Left ventricle myocardium inferior (tissue), 1 donor: ENCODE data around the gene HSP90AB1. TPM values are rescaled to one million over a fixed set of nuclear protein-coding genes. Genes with fewer than 3 reads are reported as not detected.
A peak's percentile ranks its signal among the peaks of the same experiment; 100 is the strongest.

Experiments
- DNase-seq: peaks from one replicate; pipeline ENCODE4 v3.0.0-alpha.2; 2020
- H3K27ac ChIP-seq: fragments of 200-600 bp; replicated peaks from 2 replicates; pipeline ENCODE4 v1.8.0; 2021
- H3K27me3 ChIP-seq: fragments of 200-600 bp; 2 replicates; pipeline ENCODE4 v1.8.0; 2021; ENCODE audit warnings: low read depth
- H3K36me3 ChIP-seq: fragments of 200-600 bp; 2 replicates; pipeline ENCODE4 v1.8.0; 2021
- H3K4me1 ChIP-seq: fragments of 200-600 bp; 2 replicates; pipeline ENCODE4 v1.8.0; 2021
- H3K4me3 ChIP-seq: fragments of 200-600 bp; 2 replicates; pipeline ENCODE4 v1.8.0; 2021; ENCODE audit warnings: mild to moderate bottlenecking, moderate library complexity
- H3K9me3 ChIP-seq: fragments of 200-600 bp; replicated peaks from 2 replicates; pipeline ENCODE4 v1.8.0; 2021
- intact Hi-C: fragments of 100-400 bp; cut with micrococcal nuclease; formaldehyde crosslinking; loops from one replicate; pipeline ENCODE4 v1.11.0; 2022
- total RNA-seq: library from RNA; stranded (reverse); fragmentation: NEBNext Ultra II Directional; extraction: Animal tissue kit (Norgen Biotek cat#: 25700); gene quantifications from one replicate; pipeline ENCODE4 v1.2.1, GENCODE V29; 2021
- TF ChIP-seq, protein P1 (sequence below): fragments of 200-600 bp; IDR thresholded peaks from 2 replicates; pipeline ENCODE4 v1.8.0; 2021; ENCODE audit warnings: antibody characterized with exemption, mild to moderate bottlenecking, borderline replicate concordance
- donor health status: DM: no; HTN: yes; CAD: no; lungs with severe emphysema.

HSP90AB1 gene
- total RNA-seq, 1 donor from 2014 or later: 786 TPM

DNA sequence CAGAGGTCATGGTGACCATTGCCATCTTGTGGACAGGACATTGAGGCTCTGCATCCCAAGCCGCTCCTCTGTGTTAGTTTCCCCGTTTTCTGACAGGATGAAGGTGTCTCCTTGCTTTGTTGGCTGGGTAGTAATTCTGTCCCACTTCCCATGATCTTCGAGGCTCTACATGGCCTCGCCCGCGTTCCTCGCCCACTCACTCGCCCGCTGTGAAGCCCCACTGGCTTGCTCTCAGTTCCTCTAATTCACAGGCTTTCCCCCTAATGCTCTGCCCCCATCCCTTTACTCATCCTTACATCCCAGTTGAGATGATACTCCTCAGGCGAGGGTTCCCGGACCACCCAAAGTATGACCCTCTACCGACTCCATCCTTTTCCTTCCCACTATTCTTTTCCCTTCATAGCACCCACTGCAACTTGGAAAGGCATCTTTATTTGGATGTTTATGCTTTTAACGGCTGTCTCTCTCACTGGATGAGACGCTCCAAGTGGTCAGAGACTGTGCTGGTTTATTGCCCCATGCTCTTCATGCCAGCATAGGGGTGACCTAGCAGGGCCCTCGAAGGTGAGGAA lies 10.9 kb downstream of the HSP90AB1 start:
- H3K27me3 ChIP-seq: no peaks in the 10 kb centered on the region
- peak overlapping the region; percentile 96 for H3K27ac ChIP-seq
- intact Hi-C loops: no loop called here
- H3K36me3 ChIP-seq: peaks cover 41% of the 10 kb centered on the region
- no peak for DNase-seq
- peak overlapping the region; percentile 99 for H3K4me3 ChIP-seq
- TF ChIP-seq, protein P1, sequence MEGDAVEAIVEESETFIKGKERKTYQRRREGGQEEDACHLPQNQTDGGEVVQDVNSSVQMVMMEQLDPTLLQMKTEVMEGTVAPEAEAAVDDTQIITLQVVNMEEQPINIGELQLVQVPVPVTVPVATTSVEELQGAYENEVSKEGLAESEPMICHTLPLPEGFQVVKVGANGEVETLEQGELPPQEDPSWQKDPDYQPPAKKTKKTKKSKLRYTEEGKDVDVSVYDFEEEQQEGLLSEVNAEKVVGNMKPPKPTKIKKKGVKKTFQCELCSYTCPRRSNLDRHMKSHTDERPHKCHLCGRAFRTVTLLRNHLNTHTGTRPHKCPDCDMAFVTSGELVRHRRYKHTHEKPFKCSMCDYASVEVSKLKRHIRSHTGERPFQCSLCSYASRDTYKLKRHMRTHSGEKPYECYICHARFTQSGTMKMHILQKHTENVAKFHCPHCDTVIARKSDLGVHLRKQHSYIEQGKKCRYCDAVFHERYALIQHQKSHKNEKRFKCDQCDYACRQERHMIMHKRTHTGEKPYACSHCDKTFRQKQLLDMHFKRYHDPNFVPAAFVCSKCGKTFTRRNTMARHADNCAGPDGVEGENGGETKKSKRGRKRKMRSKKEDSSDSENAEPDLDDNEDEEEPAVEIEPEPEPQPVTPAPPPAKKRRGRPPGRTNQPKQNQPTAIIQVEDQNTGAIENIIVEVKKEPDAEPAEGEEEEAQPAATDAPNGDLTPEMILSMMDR: peak; percentile 35
- H3K9me3 ChIP-seq: no peaks in the 10 kb centered on the region
- H3K4me1 ChIP-seq: peaks cover 55% of the 10 kb centered on the region

DNA sequence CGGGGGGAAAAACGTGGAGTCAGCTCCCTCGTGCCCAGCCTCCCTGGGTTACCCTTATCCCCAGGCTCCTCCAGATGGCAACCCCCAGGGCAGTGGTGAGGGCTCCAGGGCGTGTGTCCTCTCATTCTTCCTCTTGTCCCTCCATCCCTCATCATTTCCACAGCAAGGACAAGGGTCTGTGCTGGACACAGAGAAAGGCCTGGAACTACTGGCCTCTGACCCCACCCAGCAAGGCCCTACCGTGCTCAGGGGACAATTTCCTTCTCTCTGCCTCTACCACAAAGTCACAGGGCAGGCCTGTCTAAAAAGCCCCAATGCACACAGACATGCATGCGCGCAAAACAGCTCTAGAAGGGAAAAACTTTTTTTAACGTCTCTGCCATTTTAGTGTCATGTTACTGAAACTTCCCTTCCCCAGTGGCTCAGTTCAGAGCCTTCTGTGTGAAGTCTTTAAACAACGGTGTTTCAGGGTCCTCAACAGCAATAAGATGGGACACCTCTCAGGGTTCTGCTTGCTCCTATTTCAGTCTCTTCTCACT lies 11.5 kb downstream of the HSP90AB1 start:
- Histone ChIP-seq H3K4me1 (peaks cover 55% of the 10 kb centered on the region), H3K36me3 (peaks cover 36% of the 10 kb centered on the region), H3K27ac (peak overlapping the region; percentile 96), H3K27me3 (no peaks in the 10 kb centered on the region), H3K4me3 (no peak overlapping the region), H3K9me3 (no peaks in the 10 kb centered on the region)
- TF ChIP-seq, protein P1: no peak
- intact Hi-C loops: no loop called here
- no peak for DNase-seq

DNA sequence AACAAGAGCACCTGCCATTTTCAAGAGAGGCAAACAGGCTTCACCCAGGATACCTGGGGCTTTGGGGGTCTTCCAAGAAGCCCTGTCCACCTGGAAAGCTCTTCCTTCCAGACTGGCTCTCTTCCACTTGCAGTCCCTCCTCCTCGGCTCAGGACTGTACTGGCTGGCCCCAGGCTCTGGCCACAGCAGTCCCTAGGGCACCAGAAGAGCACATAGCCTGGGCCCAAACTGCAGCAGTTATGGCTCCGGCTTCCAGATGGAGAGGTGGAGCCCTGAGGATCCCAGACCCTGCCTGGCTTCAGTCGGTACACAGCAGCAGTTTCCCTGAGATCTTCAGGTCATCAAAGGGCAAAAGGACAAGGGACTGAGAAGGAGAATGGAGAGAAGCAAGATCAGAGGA lies 12.0 kb downstream of the HSP90AB1 start:
- intact Hi-C loops: no loop called here
- Histone ChIP-seq H3K4me3 (no peak overlapping the region), H3K27me3 (no peaks in the 10 kb centered on the region), H3K4me1 (peaks cover 55% of the 10 kb centered on the region), H3K27ac (no peak overlapping the region), H3K9me3 (no peaks in the 10 kb centered on the region), H3K36me3 (peaks cover 31% of the 10 kb centered on the region)
- TF ChIP-seq, protein P1: no peak
- no peak for DNase-seq

DNA sequence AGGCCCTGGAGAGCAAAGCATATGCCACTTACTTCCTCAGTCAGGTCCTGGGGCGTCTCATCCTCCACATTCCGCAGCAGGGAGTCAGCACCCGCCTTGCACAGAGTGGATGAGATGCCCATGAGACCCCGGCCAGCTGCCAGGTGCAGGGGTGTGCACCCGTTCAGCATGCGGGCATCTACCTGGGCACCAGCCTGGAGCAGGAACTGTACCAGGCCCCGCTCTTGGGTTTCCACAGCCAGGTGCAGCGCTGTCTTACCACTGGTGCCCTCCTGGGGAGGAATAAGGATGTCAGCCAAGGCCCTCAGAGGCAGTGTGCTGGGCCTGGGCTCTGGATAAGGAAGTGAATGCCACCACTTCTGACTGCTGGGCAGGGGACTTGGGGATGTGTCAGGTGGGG lies 13.1 kb downstream of the HSP90AB1 start:
- peaks cover 56% of the 10 kb centered on the region for H3K4me1 ChIP-seq
- TF ChIP-seq, protein P1: no peak
- intact Hi-C loops: no loop called here

DNA sequence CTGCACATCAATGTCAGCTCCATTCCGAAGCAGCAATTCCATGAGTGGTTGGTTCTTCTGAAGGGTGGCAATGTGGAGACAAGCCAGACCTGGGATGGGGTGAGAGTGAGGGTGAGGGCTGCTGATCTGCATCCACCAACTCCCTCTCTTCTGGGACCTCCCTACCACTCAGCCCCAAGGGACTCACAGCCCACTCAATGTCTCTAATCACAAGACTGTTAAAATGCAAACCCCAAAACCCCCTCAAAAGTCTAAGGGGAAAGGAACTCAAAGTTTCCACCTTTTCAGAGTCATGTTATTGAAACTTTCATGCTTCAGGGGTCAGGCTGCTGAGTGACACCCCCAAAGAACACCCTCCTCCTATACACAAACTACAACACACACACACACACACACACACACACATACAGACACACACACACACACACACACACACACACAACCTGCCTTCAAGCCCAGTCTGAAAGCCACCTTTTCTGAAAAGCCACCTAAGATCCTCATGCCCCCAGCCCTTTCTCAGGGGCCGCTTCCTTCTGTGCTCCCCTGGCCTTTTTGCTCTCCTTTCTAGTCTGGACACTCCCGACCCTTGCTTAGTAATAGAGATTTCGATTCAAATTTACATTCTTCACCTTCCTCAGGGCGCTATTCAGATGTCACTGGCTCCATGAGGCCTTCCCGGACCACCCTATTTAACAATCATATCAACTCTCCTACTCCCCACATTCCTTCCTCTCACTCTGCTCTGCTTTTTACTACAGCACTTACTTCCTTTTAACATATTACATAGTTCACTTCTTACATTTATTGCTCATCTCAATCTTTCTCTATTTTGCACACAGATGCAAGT lies 13.8 kb downstream of the HSP90AB1 start:
- H3K4me1 ChIP-seq: peaks cover 55% of the 10 kb centered on the region
- peaks cover 13% of the 10 kb centered on the region for H3K36me3 ChIP-seq
- H3K4me3 ChIP-seq: no peak overlapping the region
- TF ChIP-seq, protein P1: no peak
- no peaks in the 10 kb centered on the region for H3K27me3 ChIP-seq
- intact Hi-C loops: no loop called here
- H3K27ac ChIP-seq: no peak overlapping the region
- H3K9me3 ChIP-seq: no peaks in the 10 kb centered on the region
- no peak for DNase-seq

More for the DNA sequence above, 13.1 kb downstream of the HSP90AB1 start:
- H3K27ac ChIP-seq: no peak overlapping the region
- no peak overlapping the region for H3K4me3 ChIP-seq
- H3K36me3 ChIP-seq: peaks cover 20% of the 10 kb centered on the region
- H3K27me3 ChIP-seq: no peaks in the 10 kb centered on the region
- DNase-seq: no peak
- no peaks in the 10 kb centered on the region for H3K9me3 ChIP-seq
